ENCODE results near the gene STPG1.

The STPG1 gene

GRCh38 chr1:24341260-24341659, 72.3 kb downstream of the STPG1 start:
- DNase-seq (ENCODE audit: low read depth), result no peak

GRCh38 chr1:24340770-24341169, 72.8 kb downstream of the STPG1 start:
- DNase-seq (ENCODE audit: low read depth), result no peak

GRCh38 chr1:24339996-24340395, 73.6 kb downstream of the STPG1 start:
- no peak for DNase-seq (ENCODE audit: low read depth)

GRCh38 chr1:24338447-24338846, 75.1 kb downstream of the STPG1 start:
- no peak for DNase-seq (ENCODE audit: low read depth)

- DNase-seq (ENCODE audit: low read depth), result no peak
These were observed 76.1 kb downstream of the STPG1 start for GRCh38 chr1:24337455-24337854.

- no peak for DNase-seq (ENCODE audit: low read depth)
These were observed 77.5 kb downstream of the STPG1 start for GRCh38 chr1:24336075-24336474.

- no peak for DNase-seq (ENCODE audit: low read depth)
These were observed 81.5 kb downstream of the STPG1 start for GRCh38 chr1:24331961-24332673.

- no peak for DNase-seq (ENCODE audit: low read depth)
These were observed 83.6 kb downstream of the STPG1 start for GRCh38 chr1:24329797-24330543.

- no peak for DNase-seq (ENCODE audit: low read depth)
These were observed 84.3 kb downstream of the STPG1 start for GRCh38 chr1:24329331-24329730.

- no peak for DNase-seq (ENCODE audit: low read depth)
These were observed 85.7 kb downstream of the STPG1 start for GRCh38 chr1:24327891-24328290.

- no peak for DNase-seq (ENCODE audit: low read depth)
These were observed 86.1 kb downstream of the STPG1 start for GRCh38 chr1:24327486-24327885.

GRCh38 chr1:24325587-24326449, 87.8 kb downstream of the STPG1 start:
- DNase-seq (ENCODE audit: low read depth), result no peak

GRCh38 chr1:24324903-24325302, 88.7 kb downstream of the STPG1 start:
- DNase-seq (ENCODE audit: low read depth), result no peak

GRCh38 chr1:24323281-24323680, 90.3 kb downstream of the STPG1 start:
- DNase-seq (ENCODE audit: low read depth), result no peak

- no peak for DNase-seq (ENCODE audit: low read depth)
These were observed 91.0 kb downstream of the STPG1 start for GRCh38 chr1:24322470-24323177.

- DNase-seq (ENCODE audit: low read depth), result peak; percentile 40
These were observed 91.7 kb downstream of the STPG1 start for GRCh38 chr1:24321697-24322469.

GRCh38 chr1:24321126-24321525, 92.5 kb downstream of the STPG1 start:
- DNase-seq (ENCODE audit: low read depth), result no peak

GRCh38 chr1:24319962-24320361, 93.6 kb downstream of the STPG1 start:
- DNase-seq (ENCODE audit: low read depth), result no peak

- DNase-seq (ENCODE audit: low read depth), result no peak
These were observed 94.2 kb downstream of the STPG1 start, which contains the start of gene GRHL3 for GRCh38 chr1:24319312-24319863. Gene GRHL3, plus strand, starts transcription at chr1:24319357. Its CDS starts 195 bp downstream, at chr1:24319552.

- DNase-seq (ENCODE audit: low read depth), result no peak
These were observed 94.8 kb downstream of the STPG1 start for GRCh38 chr1:24318615-24319311.
